K562 (cell line): ENCODE data around the gene PCDH9.

Experiments used
- HCFC1 ChIP-seq: IDR thresholded peaks from 2 replicates; pipeline ENCODE4 v1.6.1; 2012; ENCODE audit warnings: low read depth, low read length, improper control_type of control experiment
- MAZ ChIP-seq, 2 experiments: fragments of 450-650 bp in 1 of 2; sonication (generic) in 1 of 2; formaldehyde crosslinking; IDR thresholded peaks in 1 of 2; conservative IDR thresholded peaks in 1 of 2; 2 replicates each; pipeline versions ENCODE4 v1.4.0 to v1.5.0; 2020; ENCODE audit warnings: mild to moderate bottlenecking in 1 of 2, missing genetic modification reagents in 1 of 2
- SMAD3 ChIP-seq: fragments of 450-650 bp; formaldehyde crosslinking; conservative IDR thresholded peaks from 2 replicates; pipeline ENCODE4 v1.4.0; 2020; ENCODE audit warnings: mild to moderate bottlenecking
- STAG1 ChIP-seq: sonication (generic); formaldehyde crosslinking; IDR thresholded peaks from 2 replicates; pipeline ENCODE4 v1.5.0; 2020; ENCODE audit warnings: missing genetic modification reagents, borderline replicate concordance
- TF ChIP-seq, protein P1 (sequence below), 2 experiments: IDR thresholded peaks in 1 of 2; conservative IDR thresholded peaks in 1 of 2; 2 replicates each; pipeline ENCODE4 v1.6.1; 2016; ENCODE audit warnings: low read depth in 2 of 2, mild to moderate bottlenecking in 1 of 2, missing compliant biosample characterization in 1 of 2, missing genetic modification characterization in 1 of 2, moderate library complexity in 1 of 2
- TF ChIP-seq, protein P2 (sequence below), 3 experiments: IDR thresholded peaks in 2 of 3; conservative IDR thresholded peaks in 1 of 3; 2 replicates each; pipeline ENCODE4 v1.5.1; 2011 to 2012; ENCODE audit warnings: low read length in 3 of 3, mild to moderate bottlenecking in 3 of 3, control low read depth in 2 of 3, improper control_type of control experiment in 1 of 3, inconsistent platforms in 1 of 3, low read depth in 1 of 3, mixed read lengths in 1 of 3, moderate library complexity in 1 of 3; ENCODE audit not compliant: insufficient read depth in 2 of 3
- TF ChIP-seq, protein P3 (sequence below): conservative IDR thresholded peaks from 2 replicates; pipeline ENCODE4 v1.6.1; 2011; ENCODE audit warnings: low read depth, mild to moderate bottlenecking, low read length; ENCODE audit not compliant: control insufficient read depth
- TF ChIP-seq, protein P4 (sequence below): sonication (generic); formaldehyde crosslinking; IDR thresholded peaks from 2 replicates; pipeline ENCODE4 v1.8.1; 2022; ENCODE audit warnings: missing genetic modification reagents

DNA sequence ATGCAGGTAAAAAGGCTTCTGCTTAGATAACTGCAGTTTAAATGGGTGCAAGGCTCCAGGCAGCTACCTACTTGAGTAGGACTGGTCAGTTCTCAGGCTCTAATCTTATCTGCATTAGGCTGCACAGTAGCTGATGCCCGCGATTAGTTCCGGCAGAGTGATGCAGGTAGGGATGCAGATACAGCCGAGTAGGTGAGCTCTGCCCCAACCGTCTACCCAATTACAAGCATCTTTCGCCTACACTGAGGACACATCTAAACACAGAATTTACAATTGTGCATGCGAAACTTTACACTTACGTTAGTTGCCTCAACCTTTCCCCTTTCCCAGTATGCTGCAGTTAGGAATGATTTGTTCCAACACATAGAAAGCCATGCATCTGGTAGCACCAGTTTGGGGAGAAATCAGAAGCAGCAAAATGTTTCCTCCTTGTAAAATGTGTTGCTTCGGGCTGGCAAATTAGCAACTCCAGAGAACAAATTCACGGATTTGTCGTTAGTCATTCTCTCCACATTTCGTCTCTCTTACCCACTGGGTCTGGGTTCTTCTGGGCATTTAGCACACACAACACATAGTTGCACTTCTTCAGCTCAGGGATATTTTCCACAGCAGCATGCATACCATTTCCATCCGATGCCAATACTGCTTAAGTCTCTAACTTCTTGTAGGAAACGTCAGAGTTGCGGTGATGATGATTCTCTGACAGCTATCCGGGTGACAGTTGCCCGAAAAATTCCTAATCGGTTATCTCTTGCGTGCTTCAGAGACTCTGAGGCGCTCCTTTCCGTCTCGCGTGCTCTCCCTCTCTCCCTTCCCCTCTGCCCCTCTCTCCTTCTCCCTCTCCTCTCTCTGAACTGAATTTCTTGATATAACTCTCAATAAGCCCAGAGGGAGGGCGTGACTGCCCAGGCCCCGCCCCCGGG lies at the start of gene PCDH9:
- TF ChIP-seq, protein P1, sequence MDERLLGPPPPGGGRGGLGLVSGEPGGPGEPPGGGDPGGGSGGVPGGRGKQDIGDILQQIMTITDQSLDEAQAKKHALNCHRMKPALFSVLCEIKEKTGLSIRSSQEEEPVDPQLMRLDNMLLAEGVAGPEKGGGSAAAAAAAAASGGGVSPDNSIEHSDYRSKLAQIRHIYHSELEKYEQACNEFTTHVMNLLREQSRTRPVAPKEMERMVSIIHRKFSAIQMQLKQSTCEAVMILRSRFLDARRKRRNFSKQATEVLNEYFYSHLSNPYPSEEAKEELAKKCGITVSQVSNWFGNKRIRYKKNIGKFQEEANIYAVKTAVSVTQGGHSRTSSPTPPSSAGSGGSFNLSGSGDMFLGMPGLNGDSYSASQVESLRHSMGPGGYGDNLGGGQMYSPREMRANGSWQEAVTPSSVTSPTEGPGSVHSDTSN (CRISPR knock-in tag; IDR thresholded peaks at IDR 0.05; ENCODE audit: low read depth), result no peak
- TF ChIP-seq, protein P1 (tag; conservative IDR thresholded peaks at IDR 0.05; ENCODE audit: low read depth), result no peak
- TF ChIP-seq, protein P2, sequence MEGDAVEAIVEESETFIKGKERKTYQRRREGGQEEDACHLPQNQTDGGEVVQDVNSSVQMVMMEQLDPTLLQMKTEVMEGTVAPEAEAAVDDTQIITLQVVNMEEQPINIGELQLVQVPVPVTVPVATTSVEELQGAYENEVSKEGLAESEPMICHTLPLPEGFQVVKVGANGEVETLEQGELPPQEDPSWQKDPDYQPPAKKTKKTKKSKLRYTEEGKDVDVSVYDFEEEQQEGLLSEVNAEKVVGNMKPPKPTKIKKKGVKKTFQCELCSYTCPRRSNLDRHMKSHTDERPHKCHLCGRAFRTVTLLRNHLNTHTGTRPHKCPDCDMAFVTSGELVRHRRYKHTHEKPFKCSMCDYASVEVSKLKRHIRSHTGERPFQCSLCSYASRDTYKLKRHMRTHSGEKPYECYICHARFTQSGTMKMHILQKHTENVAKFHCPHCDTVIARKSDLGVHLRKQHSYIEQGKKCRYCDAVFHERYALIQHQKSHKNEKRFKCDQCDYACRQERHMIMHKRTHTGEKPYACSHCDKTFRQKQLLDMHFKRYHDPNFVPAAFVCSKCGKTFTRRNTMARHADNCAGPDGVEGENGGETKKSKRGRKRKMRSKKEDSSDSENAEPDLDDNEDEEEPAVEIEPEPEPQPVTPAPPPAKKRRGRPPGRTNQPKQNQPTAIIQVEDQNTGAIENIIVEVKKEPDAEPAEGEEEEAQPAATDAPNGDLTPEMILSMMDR (IDR thresholded peaks at IDR 0.05 in 2 of 3, conservative IDR thresholded peaks at IDR 0.05 in 1 of 3; ENCODE audit: insufficient read depth in 2 of 3, low read depth in 1 of 3, low read length in 3 of 3), result no peak
- TF ChIP-seq, protein P3, sequence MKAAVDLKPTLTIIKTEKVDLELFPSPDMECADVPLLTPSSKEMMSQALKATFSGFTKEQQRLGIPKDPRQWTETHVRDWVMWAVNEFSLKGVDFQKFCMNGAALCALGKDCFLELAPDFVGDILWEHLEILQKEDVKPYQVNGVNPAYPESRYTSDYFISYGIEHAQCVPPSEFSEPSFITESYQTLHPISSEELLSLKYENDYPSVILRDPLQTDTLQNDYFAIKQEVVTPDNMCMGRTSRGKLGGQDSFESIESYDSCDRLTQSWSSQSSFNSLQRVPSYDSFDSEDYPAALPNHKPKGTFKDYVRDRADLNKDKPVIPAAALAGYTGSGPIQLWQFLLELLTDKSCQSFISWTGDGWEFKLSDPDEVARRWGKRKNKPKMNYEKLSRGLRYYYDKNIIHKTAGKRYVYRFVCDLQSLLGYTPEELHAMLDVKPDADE, result no peak
- TF ChIP-seq HCFC1 (no peak), STAG1 (CRISPR knock-in tag) (no peak), MAZ (CRISPR knock-in tag; conservative IDR thresholded peaks at IDR 0.05 in 1 of 2, IDR thresholded peaks at IDR 0.05 in 1 of 2) (no peak), SMAD3 (CRISPR knock-in tag) (no peak)
- TF ChIP-seq, protein P4, sequence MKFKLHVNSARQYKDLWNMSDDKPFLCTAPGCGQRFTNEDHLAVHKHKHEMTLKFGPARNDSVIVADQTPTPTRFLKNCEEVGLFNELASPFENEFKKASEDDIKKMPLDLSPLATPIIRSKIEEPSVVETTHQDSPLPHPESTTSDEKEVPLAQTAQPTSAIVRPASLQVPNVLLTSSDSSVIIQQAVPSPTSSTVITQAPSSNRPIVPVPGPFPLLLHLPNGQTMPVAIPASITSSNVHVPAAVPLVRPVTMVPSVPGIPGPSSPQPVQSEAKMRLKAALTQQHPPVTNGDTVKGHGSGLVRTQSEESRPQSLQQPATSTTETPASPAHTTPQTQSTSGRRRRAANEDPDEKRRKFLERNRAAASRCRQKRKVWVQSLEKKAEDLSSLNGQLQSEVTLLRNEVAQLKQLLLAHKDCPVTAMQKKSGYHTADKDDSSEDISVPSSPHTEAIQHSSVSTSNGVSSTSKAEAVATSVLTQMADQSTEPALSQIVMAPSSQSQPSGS (CRISPR knock-in tag), result no peak
